Cardiac muscle cell (in vitro differentiated cells and primary cell): ENCODE measurements around the gene MAGI3. TPM values are rescaled to one million over a fixed set of nuclear protein-coding genes. Genes with fewer than 3 reads are reported as not detected.
A peak's percentile ranks its signal among the peaks of the same experiment; 100 is the strongest.

Experiments used
- DNase-seq, 2 donors: peaks; one replicate each; pipeline versions ENCODE4 v3.0.0 to v3.0.0-alpha.2; 2010 to 2017; ENCODE audit warnings: low read depth in 1 of 2, low spot score in 1 of 2
- H3K27ac ChIP-seq: fragments of 200-600 bp; sonication (generic); 2 replicates; pipeline ENCODE4 v1.5.1; 2016
- H3K27me3 ChIP-seq: fragments of 200-600 bp; sonication (generic); 2 replicates; pipeline ENCODE4 v1.6.0; 2016; ENCODE audit warnings: control low read depth
- H3K36me3 ChIP-seq: fragments of 200-600 bp; sonication (generic); 2 replicates; pipeline ENCODE4 v1.5.1; 2016; ENCODE audit warnings: control low read depth
- H3K4me1 ChIP-seq: fragments of 200-600 bp; sonication (generic); 2 replicates; pipeline ENCODE4 v1.8.1; 2017; ENCODE audit warnings: low read depth, mild to moderate bottlenecking, mixed run types
- H3K4me3 ChIP-seq: fragments of 200-600 bp; sonication (generic); 2 replicates; pipeline ENCODE4 v1.5.1; 2016; ENCODE audit warnings: mild to moderate bottlenecking
- H3K9me3 ChIP-seq: fragments of 200-600 bp; sonication (generic); 2 replicates; pipeline ENCODE4 v1.5.1; 2017; ENCODE audit warnings: low read depth, mild to moderate bottlenecking, control low read depth
- polyA plus RNA-seq: library from polyadenylated mRNA; unstranded; fragments of >200 nt; fragmentation: Nextera tagmentation; extraction: Ambion mirVana; gene quantifications from 2 replicates; pipeline ENCODE4 v1.2.1, GENCODE V29; 2016
- total RNA-seq: library from RNA; depleted of rRNA; stranded (reverse); fragments of >200 nt; gene quantifications from 2 replicates; pipeline ENCODE4 v1.2.3, GENCODE V29; 2016
- TF ChIP-seq, protein P1 (sequence below): IDR thresholded peaks from 2 replicates; pipeline ENCODE4 v1.5.1; 2012; ENCODE audit warnings: low read depth, mild to moderate bottlenecking, low read length

MAGI3 gene
- total and polyA plus RNA-seq, 2 experiments from 2014 or later: 7.3 to 20.6 TPM

DNA sequence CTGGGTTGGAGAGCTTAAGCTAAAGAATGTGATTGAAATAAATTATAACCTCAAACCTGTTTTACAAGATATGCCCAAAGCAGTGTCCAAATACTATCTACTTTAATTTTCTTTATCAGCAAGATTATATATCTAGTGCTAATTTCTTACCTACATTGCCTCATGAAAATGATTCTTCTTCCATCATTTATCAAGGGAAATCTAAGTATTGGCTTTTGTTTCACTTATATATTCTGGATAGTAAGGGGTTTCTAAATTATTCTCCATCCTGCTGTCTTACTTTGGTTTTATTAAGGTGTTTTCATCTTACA, 287.8 kb downstream of the MAGI3 start:
- TF ChIP-seq, protein P1, sequence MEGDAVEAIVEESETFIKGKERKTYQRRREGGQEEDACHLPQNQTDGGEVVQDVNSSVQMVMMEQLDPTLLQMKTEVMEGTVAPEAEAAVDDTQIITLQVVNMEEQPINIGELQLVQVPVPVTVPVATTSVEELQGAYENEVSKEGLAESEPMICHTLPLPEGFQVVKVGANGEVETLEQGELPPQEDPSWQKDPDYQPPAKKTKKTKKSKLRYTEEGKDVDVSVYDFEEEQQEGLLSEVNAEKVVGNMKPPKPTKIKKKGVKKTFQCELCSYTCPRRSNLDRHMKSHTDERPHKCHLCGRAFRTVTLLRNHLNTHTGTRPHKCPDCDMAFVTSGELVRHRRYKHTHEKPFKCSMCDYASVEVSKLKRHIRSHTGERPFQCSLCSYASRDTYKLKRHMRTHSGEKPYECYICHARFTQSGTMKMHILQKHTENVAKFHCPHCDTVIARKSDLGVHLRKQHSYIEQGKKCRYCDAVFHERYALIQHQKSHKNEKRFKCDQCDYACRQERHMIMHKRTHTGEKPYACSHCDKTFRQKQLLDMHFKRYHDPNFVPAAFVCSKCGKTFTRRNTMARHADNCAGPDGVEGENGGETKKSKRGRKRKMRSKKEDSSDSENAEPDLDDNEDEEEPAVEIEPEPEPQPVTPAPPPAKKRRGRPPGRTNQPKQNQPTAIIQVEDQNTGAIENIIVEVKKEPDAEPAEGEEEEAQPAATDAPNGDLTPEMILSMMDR: no peak
- H3K4me1 ChIP-seq: peaks cover 5% of the 10 kb centered on the region
- no peak overlapping the region for H3K27ac ChIP-seq

DNA sequence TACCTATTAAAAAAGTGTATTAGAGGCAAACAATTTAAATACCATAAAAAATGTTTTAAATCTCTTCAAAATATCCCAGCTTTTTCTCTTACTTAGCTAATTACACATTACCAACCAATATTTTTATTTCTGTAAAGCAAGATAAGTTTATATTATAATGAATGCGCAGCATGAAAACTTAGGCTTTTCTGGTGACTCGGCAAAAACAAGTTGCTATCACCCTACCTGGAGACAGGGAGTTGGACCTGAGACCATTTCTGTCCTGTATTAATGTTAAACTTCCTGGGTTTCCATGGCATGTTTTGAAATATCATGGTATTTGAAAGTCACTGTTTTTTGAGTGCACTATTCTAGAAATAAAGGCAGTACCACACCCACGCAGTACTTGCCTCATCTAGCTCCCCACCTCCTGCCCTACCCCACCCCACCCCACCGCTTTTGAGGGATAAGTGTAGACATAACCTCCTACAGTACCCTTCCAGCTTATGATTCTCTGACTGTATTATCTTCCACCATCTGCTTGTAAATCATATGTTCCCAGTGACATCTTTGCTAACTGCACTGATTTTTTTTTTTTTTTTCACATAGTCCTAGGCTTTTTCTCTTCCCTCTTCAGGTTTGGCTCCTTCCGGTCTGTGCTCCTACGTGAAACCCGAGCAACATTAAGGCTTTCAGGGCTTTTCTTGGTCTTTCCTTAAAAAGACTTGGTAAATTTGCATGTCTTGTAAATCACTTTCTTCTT, 291.5 kb downstream of the MAGI3 start:
- Histone ChIP-seq H3K4me1 (peaks cover 13% of the 10 kb centered on the region), H3K27me3 (no peaks in the 10 kb centered on the region), H3K27ac (no peak overlapping the region), H3K4me3 (no peak overlapping the region), H3K9me3 (no peaks in the 10 kb centered on the region), H3K36me3 (no peaks in the 10 kb centered on the region)
- no peak for DNase-seq
- TF ChIP-seq, protein P1: no peak

More for the DNA sequence above, 287.8 kb downstream of the MAGI3 start:
- no peak for DNase-seq
- H3K36me3 ChIP-seq: no peaks in the 10 kb centered on the region
- H3K9me3 ChIP-seq: no peaks in the 10 kb centered on the region
- H3K4me3 ChIP-seq: no peak overlapping the region
- H3K27me3 ChIP-seq: no peaks in the 10 kb centered on the region

DNA sequence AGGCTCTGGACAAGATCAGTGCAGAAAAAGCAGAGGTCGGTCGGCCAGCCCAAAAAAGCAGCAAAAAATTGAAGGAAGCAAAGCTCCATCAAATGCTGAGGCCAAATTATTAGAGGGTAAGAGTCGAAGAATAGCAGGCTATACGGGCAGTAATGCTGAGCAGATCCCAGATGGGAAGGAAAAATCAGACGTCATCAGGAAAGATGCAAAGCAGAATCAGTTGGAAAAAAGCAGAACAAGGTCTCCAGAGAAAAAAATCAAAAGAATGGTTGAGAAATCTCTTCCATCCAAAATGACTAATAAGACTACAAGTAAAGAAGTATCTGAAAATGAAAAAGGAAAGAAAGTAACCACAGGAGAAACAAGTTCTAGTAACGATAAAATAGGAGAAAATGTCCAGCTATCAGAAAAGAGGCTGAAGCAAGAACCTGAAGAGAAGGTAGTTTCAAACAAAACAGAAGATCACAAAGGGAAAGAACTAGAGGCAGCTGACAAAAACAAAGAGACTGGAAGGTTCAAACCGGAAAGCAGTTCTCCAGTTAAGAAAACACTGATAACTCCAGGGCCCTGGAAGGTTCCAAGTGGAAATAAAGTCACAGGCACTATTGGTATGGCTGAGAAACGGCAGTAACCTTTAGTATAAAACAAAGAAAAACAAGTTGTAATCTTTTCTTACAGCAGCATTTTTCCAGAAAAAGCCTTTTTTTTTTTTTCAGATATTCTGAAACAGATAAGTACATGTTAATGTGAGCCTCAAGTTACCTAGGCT, 293.3 kb downstream of the MAGI3 start:
- peak overlapping the region; percentile 48 for H3K27ac ChIP-seq
- DNase-seq: peak in 1 of 2 donors; percentile 63
- H3K4me3 ChIP-seq: no peak overlapping the region
- TF ChIP-seq, protein P1: no peak
- H3K4me1 ChIP-seq: peaks cover 13% of the 10 kb centered on the region
- H3K27me3 ChIP-seq: no peaks in the 10 kb centered on the region
- H3K36me3 ChIP-seq: no peaks in the 10 kb centered on the region
- no peaks in the 10 kb centered on the region for H3K9me3 ChIP-seq

DNA sequence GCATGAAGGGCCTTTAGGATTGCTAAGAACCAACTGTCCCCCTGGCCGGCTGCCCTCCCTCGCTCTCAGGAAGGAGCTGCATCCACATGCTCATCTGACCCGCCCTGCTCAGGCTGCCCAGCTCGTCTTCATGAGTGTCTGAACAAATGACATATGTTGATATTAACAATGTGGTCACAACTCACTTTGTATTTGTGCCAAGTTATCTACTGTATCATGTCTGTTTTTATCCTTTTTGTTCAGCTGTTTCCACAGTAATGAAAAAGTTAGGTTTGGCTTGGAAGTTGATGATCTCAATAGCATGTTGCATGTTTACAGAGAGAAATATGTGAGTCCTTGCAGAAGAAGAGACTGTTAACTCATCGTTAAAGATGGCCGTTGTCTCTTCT, 293.8 kb downstream of the MAGI3 start:
- DNase-seq: peak in 1 of 2 donors; percentile 65

DNA sequence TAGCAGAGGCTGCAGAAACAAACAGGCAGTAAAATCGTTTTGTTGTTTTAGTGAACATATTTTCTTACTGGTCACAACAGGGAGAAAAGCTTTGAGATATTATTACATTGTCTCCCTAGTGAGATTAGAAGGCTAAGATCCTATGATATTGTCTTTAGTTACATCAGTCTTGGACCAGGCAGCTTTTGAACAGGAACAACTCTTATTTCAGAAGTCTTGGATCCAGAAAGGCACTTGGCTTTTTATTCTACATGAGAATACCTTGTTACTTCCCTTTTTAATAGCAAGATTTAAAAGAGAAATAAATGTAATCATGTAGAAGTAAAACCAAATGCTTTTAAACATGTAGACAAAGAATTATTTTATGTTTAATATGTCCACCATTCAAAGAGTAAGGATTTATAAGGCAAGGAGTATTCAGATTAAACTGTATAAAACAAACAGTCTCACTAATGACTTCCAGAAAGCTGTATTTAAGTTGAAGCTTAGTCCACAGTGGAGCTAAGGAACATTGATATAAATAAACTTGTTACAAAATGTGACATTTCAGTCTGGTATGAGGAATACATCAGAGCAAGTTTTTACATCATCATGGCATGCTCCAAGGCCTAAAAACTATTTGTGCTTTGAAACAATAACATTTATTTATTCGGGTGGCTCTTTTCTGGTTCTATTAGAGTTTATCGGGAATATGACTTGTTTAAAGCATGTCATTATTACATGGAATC, 296.7 kb downstream of the MAGI3 start:
- Histone ChIP-seq H3K27ac (no peak overlapping the region), H3K27me3 (no peaks in the 10 kb centered on the region), H3K36me3 (no peaks in the 10 kb centered on the region), H3K4me3 (no peak overlapping the region), H3K4me1 (peaks cover 13% of the 10 kb centered on the region), H3K9me3 (no peaks in the 10 kb centered on the region)
- DNase-seq: no peak
- TF ChIP-seq, protein P1: no peak

More for the DNA sequence above, 293.8 kb downstream of the MAGI3 start:
- TF ChIP-seq, protein P1: no peak
- Histone ChIP-seq H3K27ac (peak overlapping the region; percentile 48), H3K36me3 (no peaks in the 10 kb centered on the region), H3K9me3 (no peaks in the 10 kb centered on the region), H3K4me1 (peaks cover 13% of the 10 kb centered on the region), H3K27me3 (no peaks in the 10 kb centered on the region), H3K4me3 (no peak overlapping the region)
